SK-N-MC (cell line): ENCODE measurements around the gene SOX6.

Source experiments
- EZH2 ChIP-seq: fragments of 200-600 bp; sonication (generic); IDR thresholded peaks from one replicate; pipeline ENCODE4 v1.6.1; 2017; ENCODE audit warnings: antibody characterized with exemption
- POLR2AphosphoS5 ChIP-seq: IDR thresholded peaks from 2 replicates; pipeline ENCODE4 v1.6.1; 2012; ENCODE audit warnings: mild to moderate bottlenecking, low read depth, low read length, borderline replicate concordance

DNA sequence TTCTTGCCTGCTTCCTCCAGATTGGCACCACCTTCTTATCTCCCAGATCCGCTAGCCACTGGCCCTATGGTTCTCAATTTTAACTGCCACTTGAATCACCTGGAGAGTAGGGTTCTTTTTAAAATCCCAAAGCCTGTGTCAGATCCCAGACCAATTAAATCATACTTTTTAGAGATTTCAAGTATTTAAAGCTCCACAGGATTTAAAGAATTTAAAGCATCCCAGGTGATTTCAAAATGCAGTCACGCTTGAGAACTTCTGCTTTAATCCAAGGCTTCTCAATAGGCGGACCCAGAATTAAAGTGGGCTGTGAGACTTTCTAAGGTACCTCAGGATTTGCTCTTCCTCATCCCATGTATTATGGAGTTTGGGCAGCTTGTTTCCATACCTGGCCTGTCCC is 400.0 kb downstream of the SOX6 start:
- TF ChIP-seq POLR2AphosphoS5: no peak
- TF ChIP-seq EZH2: no peak
